HepG2 (cell line): Measurements from ENCODE around the gene PPIB. TPM values are rescaled to one million over a fixed set of nuclear protein-coding genes. Genes with fewer than 3 reads are reported as not detected.

Experiments used
- ATAC-seq: fragments of 200-7000 bp; cut with Tn5 transposase; 3 replicates; pipeline ENCODE4 v1.9.1; 2020; ENCODE audit warnings: mild to moderate bottlenecking, moderate library complexity
- BruUV-seq: library from RNA; stranded (reverse); fragments of 400-500 nt; replicated peaks from 2 replicates; lab custom pipeline; 2021; lab: Mats Ljungman, UMichigan
- CTCF ChIA-PET: fragments of 300-600 bp; formaldehyde crosslinking; extraction: SDS; loops from one replicate; lab custom pipeline; 2021; ENCODE audit warnings: low total read pairs, inconsistent platforms, low intra/inter-chr PET ratio; lab: Yijun Ruan, JAX
- POLR2A ChIA-PET: fragments of 350-600 bp; sonication (Branson Sonifier 250); formaldehyde crosslinking; loops from one replicate; lab custom pipeline; 2020; ENCODE audit warnings: antibody characterized with exemption, inconsistent platforms; lab: Yijun Ruan, JAX
- DNase-seq: peaks from one replicate; pipeline ENCODE4 v3.0.0-alpha.2; 2015; ENCODE audit warnings: low spot score
- FAIRE-seq: peaks from 3 replicates; lab custom pipeline; 2011; peaks lifted over from hg19 to GRCh38; lab: Jason Lieb, UNC
- H2AFZ ChIP-seq: one replicate; pipeline ENCODE4 v1.6.1; 2011; ENCODE audit warnings: low read length, inconsistent platforms
- H3K27ac ChIP-seq: fragments of 300-600 bp; 3 replicates; pipeline ENCODE4 v1.8.0; 2011; ENCODE audit warnings: mixed run types, mild to moderate bottlenecking, mixed read lengths, low read length, inconsistent platforms; ENCODE audit not compliant: insufficient read depth; ENCODE audit errors: extremely low read length
- H3K27me3 ChIP-seq, 2 experiments: fragments of 200-600 bp in 1 of 2; 2 replicates in 1 of 2; 3 replicates in 1 of 2; pipeline versions ENCODE4 v1.6.0 to v1.8.0; 2011; ENCODE audit warnings: low read length in 2 of 2, mild to moderate bottlenecking in 2 of 2, moderate library complexity in 2 of 2, inconsistent platforms in 1 of 2; ENCODE audit not compliant: insufficient read depth in 2 of 2, control insufficient read depth in 1 of 2
- H3K36me3 ChIP-seq, 2 experiments: fragments of 200-600 bp in 1 of 2; replicated peaks in 1 of 2; 2 replicates in 1 of 2; 3 replicates in 1 of 2; pipeline versions ENCODE4 v1.5.1 to v1.8.0; 2011; ENCODE audit warnings: low read length in 2 of 2, inconsistent platforms in 1 of 2; ENCODE audit not compliant: insufficient read depth in 2 of 2, control insufficient read depth in 1 of 2
- H3K4me1 ChIP-seq: 2 replicates; pipeline ENCODE4 v1.5.1; 2012; ENCODE audit warnings: low read length, inconsistent platforms; ENCODE audit not compliant: insufficient read depth
- H3K4me2 ChIP-seq: 2 replicates; pipeline ENCODE4 v1.6.0; 2011; ENCODE audit warnings: low read depth, low read length, inconsistent platforms
- H3K4me3 ChIP-seq, 3 experiments: fragments of 200-600 bp in 1 of 3; sonication (generic), shearing (Covaris generic) in 1 of 3; replicated peaks in 1 of 3; 2 replicates each; pipeline ENCODE4 v1.5.1; 2011 to 2016; ENCODE audit warnings: low read length in 3 of 3, inconsistent platforms in 2 of 3, low read depth in 2 of 3, mild to moderate bottlenecking in 2 of 3, control low read depth in 1 of 3, mixed read lengths in 1 of 3; ENCODE audit not compliant: insufficient read depth in 1 of 3
- H3K79me2 ChIP-seq: one replicate; pipeline ENCODE4 v1.6.1; 2011; ENCODE audit warnings: low read length, inconsistent platforms; ENCODE audit not compliant: insufficient read depth
- H3K9ac ChIP-seq: 2 replicates; pipeline ENCODE4 v1.6.0; 2011; ENCODE audit warnings: mild to moderate bottlenecking, low read depth, low read length, inconsistent platforms; ENCODE audit not compliant: insufficient read depth
- H3K9me3 ChIP-seq: 2 replicates; pipeline ENCODE4 v1.5.1; 2012; ENCODE audit warnings: mild to moderate bottlenecking, low read length
- H4K20me1 ChIP-seq: 2 replicates; pipeline ENCODE4 v1.6.0; 2011; ENCODE audit warnings: inconsistent platforms, mild to moderate bottlenecking, low read length, moderate library complexity; ENCODE audit not compliant: insufficient read depth
- HNRNPUL1 ChIP-seq: fragments of 200-400 bp; formaldehyde crosslinking; IDR thresholded peaks from 2 replicates; pipeline ENCODE4 v1.6.1; 2017; ENCODE audit warnings: low read depth, mild to moderate bottlenecking, low read length, moderate library complexity
- JARID2 ChIP-seq: sonication (generic); formaldehyde crosslinking; IDR thresholded peaks from 2 replicates; pipeline ENCODE4 v1.8.1; 2023; ENCODE audit warnings: missing genetic modification reagents, inconsistent platforms; ENCODE audit not compliant: insufficient replicate concordance
- MEIS2 ChIP-seq: sonication (generic); formaldehyde crosslinking; IDR thresholded peaks from 2 replicates; pipeline ENCODE4 v1.9.0; 2021; ENCODE audit warnings: mild to moderate bottlenecking, missing genetic modification reagents
- MIER3 ChIP-seq: IDR thresholded peaks from 2 replicates; pipeline ENCODE4 v1.6.1; 2016; ENCODE audit warnings: missing compliant biosample characterization, borderline replicate concordance
- NFIB ChIP-seq: sonication (generic); formaldehyde crosslinking; IDR thresholded peaks from 2 replicates; pipeline ENCODE4 v1.9.0; 2021; ENCODE audit warnings: missing genetic modification reagents, mild to moderate bottlenecking, borderline replicate concordance
- RBM22 ChIP-seq: fragments of 200-400 bp; formaldehyde crosslinking; optimal IDR thresholded peaks from 2 replicates; pipeline ENCODE3; 2017; ENCODE audit warnings: mild to moderate bottlenecking, low read length, moderate library complexity
- SPEN ChIP-seq: sonication (generic); formaldehyde crosslinking; IDR thresholded peaks from 2 replicates; pipeline ENCODE4 v1.5.1; 2020; ENCODE audit warnings: low read depth, mild to moderate bottlenecking, missing genetic modification reagents
- SYNCRIP ChIP-seq: fragments of 200-400 bp; formaldehyde crosslinking; IDR thresholded peaks from 2 replicates; pipeline ENCODE4 v1.6.1; 2018; ENCODE audit warnings: mild to moderate bottlenecking, low read depth, low read length; ENCODE audit not compliant: insufficient read depth
- THYN1 ChIP-seq: sonication (generic); formaldehyde crosslinking; IDR thresholded peaks from 2 replicates; pipeline ENCODE4 v1.8.1; 2023; ENCODE audit warnings: low read depth, mild to moderate bottlenecking, moderate library complexity, missing genetic modification reagents, borderline replicate concordance
- ZBTB38 ChIP-seq: sonication (generic); formaldehyde crosslinking; IDR thresholded peaks from 2 replicates; pipeline ENCODE4 v1.5.1; 2020; ENCODE audit warnings: mild to moderate bottlenecking, missing genetic modification reagents
- ZFP90 ChIP-seq: sonication (generic); formaldehyde crosslinking; IDR thresholded peaks from 2 replicates; pipeline ENCODE4 v1.8.0; 2022; ENCODE audit warnings: missing genetic modification reagents, mild to moderate bottlenecking, inconsistent platforms, borderline replicate concordance
- ZGPAT ChIP-seq: IDR thresholded peaks from 2 replicates; pipeline ENCODE4 v1.6.1; 2016; ENCODE audit warnings: mild to moderate bottlenecking
- ZNF343 ChIP-seq: sonication (generic); formaldehyde crosslinking; IDR thresholded peaks from 2 replicates; pipeline ENCODE4 v1.4.0; 2020; ENCODE audit warnings: mild to moderate bottlenecking, missing genetic modification reagents
- ZNF501 ChIP-seq: sonication (generic); formaldehyde crosslinking; IDR thresholded peaks from 2 replicates; pipeline ENCODE4 v1.5.1; 2020; ENCODE audit warnings: mild to moderate bottlenecking, moderate library complexity, missing genetic modification reagents
- ZNF776 ChIP-seq: sonication (generic); formaldehyde crosslinking; IDR thresholded peaks from 2 replicates; pipeline ENCODE4 v1.4.0; 2020; ENCODE audit warnings: mild to moderate bottlenecking, missing genetic modification reagents
- WGBS: methylation state at CpG from one replicate; pipeline ENCODE4 v1.1.6; 2017; ENCODE audit warnings: low lambda C conversion rate; 5-methylcytosine and 5-hydroxymethylcytosine counted together
- in situ Hi-C: cut with HindIII; loops from 2 replicates; pipeline ENCODE4 v1.10.0; 2017; ENCODE audit warnings: low pct_unique_long_range_greater_than_20kb; ENCODE audit not compliant: extremely low pct_ligation_motif_present
- intact Hi-C: fragments of 100-400 bp; cut with micrococcal nuclease; formaldehyde crosslinking; loops from one replicate; pipeline ENCODE4 v1.10.0; 2022; ENCODE audit not compliant: unreplicated experiment
- polyA plus RNA-seq, 8 experiments: library from polyadenylated mRNA; depleted of rRNA in 3 of 8; stranded (reverse) in 7 of 8; unstranded in 1 of 8; fragments of >200 nt; fragmentation: Illumina TruSeq in 4 of 8; extraction: Trizol in 4 of 8; gene quantifications; 2 replicates each; pipeline versions ENCODE4 v1.2.1 to v1.2.3, GENCODE V29; 2011 to 2016; ENCODE audit warnings: low read depth in 4 of 8, missing spikeins in 1 of 8, mixed read lengths in 1 of 8; ENCODE audit not compliant: insufficient read depth in 1 of 8
- total RNA-seq, 5 experiments: library from RNA; depleted of rRNA; stranded (reverse); fragments of >200 nt; fragmentation: Illumina TruSeq; extraction: Trizol; gene quantifications; 2 replicates each; pipeline ENCODE4 v1.2.3, GENCODE V29; 2016; ENCODE audit warnings: low read depth in 1 of 5
- TF ChIP-seq, protein P1 (sequence below): IDR thresholded peaks from 2 replicates; pipeline ENCODE4 v1.6.1; 2012; ENCODE audit warnings: low read depth, low read length, improper control_type of control experiment

The PPIB gene
- total and polyA plus RNA-seq, 2 of the 13 experiments (the other 11 are each of a cell fraction or from before 2014, with no cell fraction given) = 780 to 882 TPM

DNA sequence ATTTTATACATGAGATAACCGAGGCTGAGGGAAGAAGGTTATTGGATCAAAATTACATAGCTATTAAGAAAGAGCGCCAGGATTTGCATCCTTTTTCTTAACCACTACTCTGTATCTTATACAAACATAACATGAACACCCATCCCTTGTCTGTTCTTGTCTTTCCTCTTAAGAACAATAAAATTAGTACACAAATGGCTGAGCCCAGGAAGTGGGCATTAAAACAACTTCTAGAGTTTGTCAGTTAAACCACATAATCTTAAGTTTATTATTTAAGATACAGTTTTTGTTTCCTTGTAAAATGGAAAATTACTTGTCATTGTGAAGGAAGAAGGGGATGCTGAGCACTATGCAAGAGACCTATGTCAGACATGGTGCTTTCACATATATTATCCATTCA, 48.9 kb upstream of the PPIB start:
- ChIA-PET CTCF (no interaction called here), POLR2A (no interaction called here)
- TF ChIP-seq, protein P1, sequence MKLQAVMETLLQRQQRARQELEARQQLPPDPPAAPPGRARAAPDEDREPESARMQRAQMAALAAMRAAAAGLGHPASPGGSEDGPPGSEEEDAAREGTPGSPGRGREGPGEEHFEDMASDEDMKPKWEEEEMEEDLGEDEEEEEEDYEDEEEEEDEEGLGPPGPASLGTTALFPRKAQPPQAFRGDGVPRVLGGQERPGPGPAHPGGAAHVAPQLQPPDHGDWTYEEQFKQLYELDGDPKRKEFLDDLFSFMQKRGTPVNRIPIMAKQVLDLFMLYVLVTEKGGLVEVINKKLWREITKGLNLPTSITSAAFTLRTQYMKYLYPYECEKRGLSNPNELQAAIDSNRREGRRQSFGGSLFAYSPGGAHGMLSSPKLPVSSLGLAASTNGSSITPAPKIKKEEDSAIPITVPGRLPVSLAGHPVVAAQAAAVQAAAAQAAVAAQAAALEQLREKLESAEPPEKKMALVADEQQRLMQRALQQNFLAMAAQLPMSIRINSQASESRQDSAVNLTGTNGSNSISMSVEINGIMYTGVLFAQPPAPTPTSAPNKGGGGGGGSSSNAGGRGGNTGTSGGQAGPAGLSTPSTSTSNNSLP = no peak
- TF ChIP-seq MIER3 = no peak
- TF ChIP-seq ZFP90 (CRISPR knock-in tag) = no peak
- TF ChIP-seq JARID2 (CRISPR knock-in tag) = no peak
- no peak for TF ChIP-seq ZBTB38 (CRISPR knock-in tag)
- no peak for TF ChIP-seq NFIB (CRISPR knock-in tag)
- TF ChIP-seq ZGPAT (CRISPR knock-in tag) = no peak
- no peak for TF ChIP-seq HNRNPUL1
- no peak for TF ChIP-seq RBM22
- TF ChIP-seq MEIS2 (CRISPR knock-in tag) = no peak
- TF ChIP-seq THYN1 = no peak
- no peak for TF ChIP-seq ZNF776 (CRISPR knock-in tag)
- TF ChIP-seq ZNF343 (CRISPR knock-in tag) = no peak
- no peak for TF ChIP-seq SYNCRIP
- TF ChIP-seq ZNF501 (CRISPR knock-in tag) = no peak
- TF ChIP-seq SPEN (CRISPR knock-in tag) = no peak
- Histone ChIP-seq H3K9ac (no peak overlapping the region), H3K9me3 (no peaks in the 10 kb centered on the region), H3K4me2 (no peak overlapping the region), H3K79me2 (no peaks in the 10 kb centered on the region), H2AFZ (no peak overlapping the region), H3K4me3 (no peak overlapping the region), H4K20me1 (no peaks in the 10 kb centered on the region), H3K36me3 (peaks cover 0 to 9% of the 10 kb centered on the region in 2 experiments; a peak in 3 of 5 replicates), H3K27ac (no peak overlapping the region), H3K4me1 (peaks cover 13% of the 10 kb centered on the region), H3K27me3 (no peaks in the 10 kb centered on the region)
- intact Hi-C loops = no loop called here
- in situ Hi-C loops = loop anchor here (25.0 kb wide), 1 partner anchor 476 kb away; no protein-coding TSS in a partner anchor
- 100% methylated on average over 2 of the region's 2 CpGs for WGBS
- ATAC-seq = no peak
- no peak for DNase-seq
- no peak for FAIRE-seq
- no TSS peak for BruUV-seq
